A549 (cell line): ENCODE measurements around the gene HPCAL1. TPM values are rescaled to one million over a fixed set of nuclear protein-coding genes. Genes with fewer than 3 reads are reported as not detected.

Experiments
- ATAC-seq, 2 experiments: fragments of 200-7000 bp in 1 of 2; fragments of >200 bp in 1 of 2; cut with Nextera tagmentation in 1 of 2; cut with Tn5 transposase in 1 of 2; 3 replicates each; pipeline versions ENCODE4 v1.8.0 to v1.9.1; 2018 to 2020; ENCODE audit warnings: mild to moderate bottlenecking in 1 of 2, moderate library complexity in 1 of 2
- CTCF ChIA-PET: fragments of 300-600 bp; sonication (Branson Sonifier 250); formaldehyde crosslinking; extraction: SDS; loops from one replicate; lab custom pipeline; 2021; ENCODE audit warnings: antibody characterized with exemption, inconsistent platforms; lab: Yijun Ruan, JAX
- POLR2A ChIA-PET: fragments of 350-600 bp; formaldehyde crosslinking; extraction: SDS; loops from one replicate; lab custom pipeline; 2021; ENCODE audit warnings: antibody characterized with exemption, inconsistent platforms; lab: Yijun Ruan, JAX
- DNase-seq, 2 experiments: peaks; one replicate each; pipeline versions ENCODE4 v3.0.0 to v3.0.0-alpha.2; 2011 to 2016; ENCODE audit warnings: low read depth in 1 of 2, low spot score in 1 of 2
- FAIRE-seq: peaks from 2 replicates; lab custom pipeline; 2011; peaks lifted over from hg19 to GRCh38; lab: Jason Lieb, UNC
- H3K27ac ChIP-seq, 2 experiments: fragments of >200 bp; sonication (Bioruptor Twin); formaldehyde crosslinking; 3 replicates each; pipeline ENCODE4 v1.5.1; 2016 to 2017
- H3K4me1 ChIP-seq: fragments of >200 bp; sonication (Bioruptor Twin); formaldehyde crosslinking; 3 replicates; pipeline ENCODE4 v1.6.1; 2016
- H3K4me2 ChIP-seq: fragments of >200 bp; sonication (Bioruptor Twin); formaldehyde crosslinking; 3 replicates; pipeline ENCODE4 v1.6.1; 2016
- H3K4me3 ChIP-seq: fragments of >200 bp; sonication (Bioruptor Twin); formaldehyde crosslinking; 3 replicates; pipeline ENCODE4 v1.5.1; 2016
- H3K9me3 ChIP-seq: fragments of >200 bp; sonication (Bioruptor Twin); formaldehyde crosslinking; 3 replicates; pipeline ENCODE4 v1.6.1; 2016
- ATOH8 ChIP-seq: fragments of 250-450 bp; sonication (Bioruptor Pico); IDR thresholded peaks from 2 replicates; pipeline ENCODE4 v1.5.0; 2020; ENCODE audit warnings: low read depth, mild to moderate bottlenecking, moderate library complexity
- CHD2 ChIP-seq: fragments of 150-350 bp; IDR thresholded peaks from 2 replicates; pipeline ENCODE4 v1.6.1; 2014; ENCODE audit warnings: low read length; ENCODE audit not compliant: partially characterized antibody
- CHD4 ChIP-seq: fragments of 200-600 bp; sonication (generic); IDR thresholded peaks from 2 replicates; pipeline ENCODE4 v1.6.1; 2016; ENCODE audit warnings: antibody characterized with exemption, mild to moderate bottlenecking, borderline replicate concordance
- EHMT2 ChIP-seq: fragments of 200-600 bp; sonication (generic); IDR thresholded peaks from 2 replicates; pipeline ENCODE4 v1.6.1; 2016; ENCODE audit warnings: antibody characterized with exemption, low read depth, mild to moderate bottlenecking, moderate library complexity
- FOSL2 ChIP-seq, 2 experiments: fragments of 450-650 bp in 1 of 2; fragments of >200 bp in 1 of 2; sonication (Bioruptor Twin) in 1 of 2; formaldehyde crosslinking; IDR thresholded peaks; 2 replicates each; pipeline versions ENCODE4 v1.5.0 to v1.6.1; 2016 to 2020; ENCODE audit warnings: mild to moderate bottlenecking in 1 of 2, moderate library complexity in 1 of 2
- FOXS1 ChIP-seq: fragments of 250-450 bp; sonication (Bioruptor Pico); IDR thresholded peaks from 2 replicates; pipeline ENCODE4 v1.5.0; 2020; ENCODE audit warnings: mild to moderate bottlenecking, moderate library complexity
- HES2 ChIP-seq: fragments of >200 bp; sonication (Bioruptor Twin); formaldehyde crosslinking; IDR thresholded peaks from 2 replicates; pipeline ENCODE4 v1.6.1; 2016
- KDM5A ChIP-seq: fragments of 200-600 bp; sonication (generic); IDR thresholded peaks from 2 replicates; pipeline ENCODE4 v1.6.1; 2016; ENCODE audit warnings: antibody characterized with exemption, mild to moderate bottlenecking
- MAZ ChIP-seq: fragments of 150-350 bp; IDR thresholded peaks from 2 replicates; pipeline ENCODE4 v1.6.1; 2014; ENCODE audit warnings: antibody characterized with exemption, low read depth, low read length, borderline replicate concordance
- NR3C1 ChIP-seq: fragments of >200 bp; sonication (Bioruptor Twin); formaldehyde crosslinking; IDR thresholded peaks from 3 replicates; pipeline ENCODE4 v1.6.1; 2017
- RARB ChIP-seq: fragments of 250-450 bp; sonication (Bioruptor Pico); IDR thresholded peaks from 2 replicates; pipeline ENCODE4 v1.8.0; 2021; ENCODE audit warnings: mild to moderate bottlenecking, moderate library complexity
- SMC3 ChIP-seq: fragments of >200 bp; sonication (Bioruptor Twin); formaldehyde crosslinking; IDR thresholded peaks from 3 replicates; pipeline ENCODE4 v1.6.1; 2018; ENCODE audit warnings: inconsistent platforms
- SREBF2 ChIP-seq: fragments of 450-650 bp; IDR thresholded peaks from 2 replicates; pipeline ENCODE4 v1.6.1; 2014; ENCODE audit warnings: mild to moderate bottlenecking, moderate library complexity
- TP53 ChIP-seq: fragments of 250-450 bp; sonication (Bioruptor Pico); IDR thresholded peaks from 2 replicates; pipeline ENCODE4 v1.5.0; 2021; ENCODE audit warnings: mild to moderate bottlenecking, moderate library complexity
- WGBS: methylation state at CpG from one replicate; pipeline ENCODE4 v1.1.6; 2017; ENCODE audit errors: missing lambda C conversion rate; 5-methylcytosine and 5-hydroxymethylcytosine counted together
- polyA plus RNA-seq, 4 experiments: library from polyadenylated mRNA; depleted of rRNA in 3 of 4; stranded (reverse); fragments of >200 nt; fragmentation: RNase III in 1 of 4; extraction: RNeasy Plus Mini Kit Qiagen cat#74134 plus additional on column Dnase treatment in 1 of 4; gene quantifications; 2 replicates in 3 of 4; 3 replicates in 1 of 4; pipeline ENCODE4 v1.2.3, GENCODE V29; 2011 to 2017
- TF ChIP-seq, protein P1 (sequence below): fragments of >200 bp; sonication (Bioruptor Twin); formaldehyde crosslinking; IDR thresholded peaks from 3 replicates; pipeline ENCODE4 v1.5.1; 2016
- TF ChIP-seq, protein P2 (sequence below): IDR thresholded peaks from 2 replicates; pipeline ENCODE4 v1.6.1; 2012

The HPCAL1 gene
- polyA plus RNA-seq, 2 of the 4 experiments (the other 2 are of a cell fraction): 44.4 to 66.4 TPM

DNA sequence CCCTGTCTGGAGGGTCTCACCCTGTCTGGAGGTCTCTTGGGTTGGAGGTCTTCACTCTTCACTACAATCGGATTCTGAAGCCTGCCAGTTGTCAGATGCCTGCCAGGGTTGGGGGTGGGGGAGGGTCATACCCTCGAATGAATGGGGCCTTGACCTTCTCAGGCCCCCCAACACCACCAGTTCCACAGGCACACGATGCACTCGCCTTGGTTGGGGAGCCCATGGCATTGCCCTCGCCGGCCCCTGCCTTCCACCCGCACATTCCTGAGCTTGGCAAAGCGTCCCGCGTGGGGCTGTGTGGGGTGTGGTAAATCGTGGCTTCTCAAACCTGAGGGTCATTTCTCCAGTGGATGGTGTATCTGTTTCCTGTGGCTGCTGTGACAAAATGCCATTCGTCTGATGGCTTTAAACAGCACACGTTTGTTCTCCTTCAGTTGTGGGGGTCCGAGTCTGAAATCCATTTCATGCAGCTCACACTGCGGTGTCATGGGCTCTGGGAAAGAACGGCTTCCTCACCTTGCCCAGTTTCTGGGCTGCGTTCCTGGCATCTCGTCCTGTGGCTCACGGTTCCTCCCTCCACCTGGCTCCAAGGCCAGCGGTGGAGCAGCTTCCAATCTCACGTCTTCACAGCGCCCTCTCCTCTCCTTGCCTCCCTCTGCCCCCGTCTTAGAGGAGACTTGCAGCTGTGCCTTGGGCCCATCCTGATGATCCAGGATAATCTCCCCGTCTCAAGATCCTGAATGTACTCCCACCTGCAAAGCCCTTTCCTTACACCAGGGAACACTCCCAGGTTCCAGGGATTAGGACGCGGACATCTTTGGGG, 38.0 kb upstream of the HPCAL1 start:
- no peak overlapping the region for H3K27ac ChIP-seq
- DNase-seq: no peak
- no peak overlapping the region for H3K4me3 ChIP-seq
- ChIA-PET POLR2A (no interaction called here), CTCF (interaction anchor here (1.0 to 6.3 kb wide), 10 partner anchors 19 to 170 kb away, joined by 3 to 38 read pairs (median 3); partner anchors contain the start of gene HPCAL1)
- H3K4me2 ChIP-seq: no peak overlapping the region
- FAIRE-seq: no peak
- TF ChIP-seq NR3C1 (no peak), EHMT2 (no peak), CHD2 (no peak), FOSL2 (IDR thresholded peaks at IDR 0.05) (no peak), FOSL2 (CRISPR knock-in tag; IDR thresholded peaks at IDR 0.05) (no peak), SREBF2 (no peak), RARB (CRISPR knock-in tag) (no peak)
- TF ChIP-seq, protein P1, sequence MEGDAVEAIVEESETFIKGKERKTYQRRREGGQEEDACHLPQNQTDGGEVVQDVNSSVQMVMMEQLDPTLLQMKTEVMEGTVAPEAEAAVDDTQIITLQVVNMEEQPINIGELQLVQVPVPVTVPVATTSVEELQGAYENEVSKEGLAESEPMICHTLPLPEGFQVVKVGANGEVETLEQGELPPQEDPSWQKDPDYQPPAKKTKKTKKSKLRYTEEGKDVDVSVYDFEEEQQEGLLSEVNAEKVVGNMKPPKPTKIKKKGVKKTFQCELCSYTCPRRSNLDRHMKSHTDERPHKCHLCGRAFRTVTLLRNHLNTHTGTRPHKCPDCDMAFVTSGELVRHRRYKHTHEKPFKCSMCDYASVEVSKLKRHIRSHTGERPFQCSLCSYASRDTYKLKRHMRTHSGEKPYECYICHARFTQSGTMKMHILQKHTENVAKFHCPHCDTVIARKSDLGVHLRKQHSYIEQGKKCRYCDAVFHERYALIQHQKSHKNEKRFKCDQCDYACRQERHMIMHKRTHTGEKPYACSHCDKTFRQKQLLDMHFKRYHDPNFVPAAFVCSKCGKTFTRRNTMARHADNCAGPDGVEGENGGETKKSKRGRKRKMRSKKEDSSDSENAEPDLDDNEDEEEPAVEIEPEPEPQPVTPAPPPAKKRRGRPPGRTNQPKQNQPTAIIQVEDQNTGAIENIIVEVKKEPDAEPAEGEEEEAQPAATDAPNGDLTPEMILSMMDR: no peak
- TF ChIP-seq, all 56 proteins: peak for 0
- WGBS: 77% methylated on average over 26 of the region's 26 CpGs
- ATAC-seq: no peak; a peak in 1 of 6 replicates
- no peaks in the 10 kb centered on the region; the same call in 2 of the 3 replicates for H3K4me1 ChIP-seq
- H3K9me3 ChIP-seq: no peaks in the 10 kb centered on the region

DNA sequence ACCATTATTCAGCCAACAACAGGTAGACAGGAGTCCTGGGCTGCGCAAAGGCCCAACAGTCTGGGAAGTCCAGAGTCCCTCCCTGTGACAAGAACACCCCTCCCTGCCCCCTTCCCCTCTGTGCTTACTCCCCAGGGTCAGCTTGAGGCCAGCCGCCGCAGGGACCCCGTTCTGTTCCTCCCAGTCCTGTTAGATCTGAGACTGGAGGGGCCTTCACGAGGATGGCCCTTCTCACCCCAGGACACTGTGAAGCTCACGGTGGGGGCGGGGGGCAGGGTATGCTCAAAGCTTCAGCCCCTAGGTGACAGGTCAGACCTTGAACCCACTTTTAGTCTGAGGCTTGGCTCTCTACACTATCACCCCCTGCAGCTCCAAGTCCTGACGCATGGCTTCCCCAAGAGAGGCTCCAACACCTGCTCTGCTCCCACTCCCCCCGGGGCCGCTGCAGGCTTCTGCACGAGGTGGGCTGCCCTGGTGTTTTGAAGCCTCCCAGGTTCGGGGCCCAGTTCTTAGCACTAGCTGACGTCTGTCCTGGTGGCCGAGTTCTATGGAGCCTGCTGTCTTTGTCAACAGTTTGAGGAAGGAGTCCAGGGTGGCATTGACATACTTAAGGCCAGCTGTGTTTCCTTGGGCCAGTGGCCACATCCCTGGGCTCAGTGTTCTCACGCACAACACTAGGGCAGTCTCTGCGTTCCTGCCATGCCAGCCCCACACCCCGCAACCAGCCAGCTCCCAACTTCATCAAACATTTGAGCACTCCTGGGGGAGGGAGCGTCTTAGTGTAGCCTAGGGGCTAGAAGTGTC, 37.2 kb upstream of the HPCAL1 start:
- ChIA-PET CTCF (interaction anchor here (1.0 to 6.3 kb wide), 12 partner anchors 19 to 170 kb away, joined by 3 to 38 read pairs (median 3); partner anchors contain the start of gene HPCAL1), POLR2A (no interaction called here)
- Histone ChIP-seq H3K27ac (no peak overlapping the region; a peak in 1 of 6 replicates), H3K4me3 (no peak overlapping the region), H3K4me1 (peaks cover 7% of the 10 kb centered on the region), H3K4me2 (no peak overlapping the region), H3K9me3 (no peaks in the 10 kb centered on the region)
- DNase-seq (no peak), FAIRE-seq (no peak), ATAC-seq (no peak)
- WGBS: 85% methylated on average over 18 of the region's 18 CpGs
- no peak for TF ChIP-seq HES2
- TF ChIP-seq NR3C1: no peak
- no peak for TF ChIP-seq TP53
- TF ChIP-seq FOXS1: no peak
- TF ChIP-seq KDM5A: no peak
- TF ChIP-seq ATOH8: no peak
- TF ChIP-seq, protein P2, sequence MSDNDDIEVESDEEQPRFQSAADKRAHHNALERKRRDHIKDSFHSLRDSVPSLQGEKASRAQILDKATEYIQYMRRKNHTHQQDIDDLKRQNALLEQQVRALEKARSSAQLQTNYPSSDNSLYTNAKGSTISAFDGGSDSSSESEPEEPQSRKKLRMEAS: no peak

- Histone ChIP-seq H3K4me3 (no peak overlapping the region), H3K4me1 (peaks cover 14% of the 10 kb centered on the region), H3K4me2 (no peak overlapping the region)
- no peak for DNase-seq
- 59% methylated on average over 10 of the region's 10 CpGs for WGBS
- ATAC-seq: no peak
- POLR2A ChIA-PET: no interaction called here
- no peak for FAIRE-seq
- TF ChIP-seq FOSL2 (IDR thresholded peaks at IDR 0.05) (no peak), FOSL2 (CRISPR knock-in tag; IDR thresholded peaks at IDR 0.05) (peak; percentile 28; the same call in 1 of the 2 replicates), CHD4 (no peak), MAZ (no peak), SMC3 (no peak)
- TF ChIP-seq, all 56 proteins: peak for 1
- CTCF ChIA-PET: interaction anchor here (1.3 to 1.9 kb wide), 5 partner anchors 21 to 169 kb away, joined by 3 to 10 read pairs (median 3); no protein-coding TSS in a partner anchor
- no peaks in the 10 kb centered on the region for H3K9me3 ChIP-seq
- H3K27ac ChIP-seq: no peak overlapping the region; a peak in 1 of 6 replicates
Observed at GRCh38 chr2:10266133-10266620, 36.5 kb upstream of the HPCAL1 start.
